ENCODE measurements around the gene GJD3. TPM values are rescaled to one million over a fixed set of nuclear protein-coding genes. Genes with fewer than 3 reads are reported as not detected.
A peak's percentile ranks its signal among the peaks of the same experiment; 100 is the strongest.

The GJD3 gene
- total and polyA plus RNA-seq, 12 donors, result 0.65 to 6.2 (median 1.6) TPM

DNA sequence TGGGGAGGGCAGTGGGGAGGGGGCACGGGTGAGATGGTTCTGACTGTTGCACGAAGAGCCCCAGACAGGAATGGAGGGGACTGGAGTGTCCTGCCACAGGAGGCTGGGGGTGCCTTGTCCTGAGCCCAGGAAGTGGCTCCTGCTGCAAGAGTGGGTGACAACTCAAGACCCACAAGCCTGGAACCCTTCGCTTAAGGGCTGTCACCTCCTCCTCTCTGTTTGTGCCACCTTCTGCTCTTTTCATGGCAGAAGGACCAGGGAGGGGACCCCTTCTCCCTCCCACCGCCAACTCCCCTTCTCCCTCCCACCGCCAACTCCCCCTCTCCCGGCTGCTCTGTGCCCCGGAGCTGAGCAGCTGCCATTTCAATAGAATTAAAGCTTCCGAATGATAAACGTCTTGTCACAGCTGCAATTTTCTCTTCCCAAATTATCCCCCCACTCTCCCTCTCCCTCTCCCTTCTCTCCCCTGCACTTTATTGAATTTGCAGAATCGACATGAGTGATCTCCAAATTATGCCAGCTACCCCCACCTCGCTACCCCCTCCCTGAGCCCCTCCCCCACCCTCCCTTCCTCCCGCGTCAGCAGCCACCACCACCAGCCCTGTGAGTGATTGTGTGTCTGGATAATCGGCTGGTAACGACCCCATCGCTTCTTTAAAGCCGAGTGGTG, 13.7 kb downstream of the GJD3 start:
- Histone ChIP-seq H3K36me3 (peaks cover 0 to 77% (median 41%) of the 10 kb centered on the region in 9 donors), H3K4me3 (no peak overlapping the region), H3K4me1 (peaks cover 44 to 92% (median 74%) of the 10 kb centered on the region in 9 donors), H3K27me3 (no peaks in the 10 kb centered on the region), H3K27ac (peak overlapping the region in 5 of 10 donors; percentile 16 to 99 (median 48)), H3K9me3 (no peaks in the 10 kb centered on the region)
- TF ChIP-seq, protein P1, sequence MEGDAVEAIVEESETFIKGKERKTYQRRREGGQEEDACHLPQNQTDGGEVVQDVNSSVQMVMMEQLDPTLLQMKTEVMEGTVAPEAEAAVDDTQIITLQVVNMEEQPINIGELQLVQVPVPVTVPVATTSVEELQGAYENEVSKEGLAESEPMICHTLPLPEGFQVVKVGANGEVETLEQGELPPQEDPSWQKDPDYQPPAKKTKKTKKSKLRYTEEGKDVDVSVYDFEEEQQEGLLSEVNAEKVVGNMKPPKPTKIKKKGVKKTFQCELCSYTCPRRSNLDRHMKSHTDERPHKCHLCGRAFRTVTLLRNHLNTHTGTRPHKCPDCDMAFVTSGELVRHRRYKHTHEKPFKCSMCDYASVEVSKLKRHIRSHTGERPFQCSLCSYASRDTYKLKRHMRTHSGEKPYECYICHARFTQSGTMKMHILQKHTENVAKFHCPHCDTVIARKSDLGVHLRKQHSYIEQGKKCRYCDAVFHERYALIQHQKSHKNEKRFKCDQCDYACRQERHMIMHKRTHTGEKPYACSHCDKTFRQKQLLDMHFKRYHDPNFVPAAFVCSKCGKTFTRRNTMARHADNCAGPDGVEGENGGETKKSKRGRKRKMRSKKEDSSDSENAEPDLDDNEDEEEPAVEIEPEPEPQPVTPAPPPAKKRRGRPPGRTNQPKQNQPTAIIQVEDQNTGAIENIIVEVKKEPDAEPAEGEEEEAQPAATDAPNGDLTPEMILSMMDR (IDR thresholded peaks at IDR 0.05), result no peak
- 63 to 64% methylated on average over 17 of the region's 17 CpGs for WGBS, 2 donors
- intact Hi-C loops (cut with DNase I), result loop anchor here in 6 of 10 donors (2.0 to 10.0 kb wide), 5 partner anchors 40 to 184 kb away; no protein-coding TSS in a partner anchor
- DNase-seq (no peak), ATAC-seq (no peak)

DNA sequence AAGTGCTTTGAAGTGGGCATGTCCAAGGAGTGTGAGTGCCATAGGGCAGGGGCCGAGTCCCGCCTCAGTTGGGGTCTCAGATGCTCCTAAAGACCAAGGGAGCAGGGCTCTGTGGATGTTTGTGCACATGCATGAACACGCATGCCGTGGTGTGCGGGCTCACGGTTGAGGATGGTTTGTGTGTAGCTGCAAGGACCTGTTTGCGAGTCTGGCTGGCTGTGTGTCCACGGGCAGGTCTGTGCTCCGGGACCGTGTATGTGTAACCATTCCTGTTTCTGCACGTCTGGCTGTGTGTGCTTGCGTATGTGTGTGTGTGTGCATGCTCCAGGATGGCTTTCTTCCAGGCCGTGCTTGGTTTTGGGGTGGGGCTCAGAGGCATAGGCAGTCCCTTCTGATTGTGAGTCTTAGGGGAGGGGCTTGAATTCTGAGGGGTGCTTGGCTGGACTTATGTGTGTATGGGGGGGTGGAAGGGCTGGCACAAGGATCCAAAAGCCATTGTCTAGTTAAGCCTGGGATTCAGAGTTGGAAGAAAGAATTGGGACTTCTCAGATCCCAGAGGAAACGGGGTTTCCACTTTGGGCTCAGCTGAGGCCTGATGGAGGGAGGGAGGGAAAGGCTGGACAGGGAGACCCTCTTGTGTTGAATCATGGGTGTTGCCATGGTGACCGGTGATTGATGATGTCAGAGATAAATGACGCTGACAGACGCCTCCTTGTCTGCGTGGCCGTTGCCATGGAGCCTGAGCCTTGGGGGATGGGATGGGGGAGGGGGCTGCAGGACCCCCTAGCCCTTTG, 14.4 kb downstream of the GJD3 start:
- peak in 1 of 2 donors; percentile 70 for DNase-seq
- Histone ChIP-seq H3K4me1 (peaks cover 42 to 92% (median 74%) of the 10 kb centered on the region in 9 donors), H3K4me3 (peak overlapping the region in 4 of 10 donors; percentile 3 to 25 (median 14)), H3K27ac (peak overlapping the region in 6 of 10 donors; percentile 65 to 99 (median 98)), H3K36me3 (peaks cover 0 to 70% (median 34%) of the 10 kb centered on the region in 9 donors), H3K27me3 (no peaks in the 10 kb centered on the region), H3K9me3 (no peaks in the 10 kb centered on the region)
- WGBS, 2 donors, result 40% methylated on average over 19 of the region's 19 CpGs
- TF ChIP-seq, protein P1 (IDR thresholded peaks at IDR 0.05), result no peak
- ATAC-seq, result peak in 1 of 8 donors; percentile 6
- intact Hi-C loops (cut with DNase I), result loop anchor here in 8 of 10 donors (2.0 to 10.0 kb wide), 8 partner anchors 38 to 235 kb away; partner anchors contain the start of gene RARA (in 2 of the 8)

DNA sequence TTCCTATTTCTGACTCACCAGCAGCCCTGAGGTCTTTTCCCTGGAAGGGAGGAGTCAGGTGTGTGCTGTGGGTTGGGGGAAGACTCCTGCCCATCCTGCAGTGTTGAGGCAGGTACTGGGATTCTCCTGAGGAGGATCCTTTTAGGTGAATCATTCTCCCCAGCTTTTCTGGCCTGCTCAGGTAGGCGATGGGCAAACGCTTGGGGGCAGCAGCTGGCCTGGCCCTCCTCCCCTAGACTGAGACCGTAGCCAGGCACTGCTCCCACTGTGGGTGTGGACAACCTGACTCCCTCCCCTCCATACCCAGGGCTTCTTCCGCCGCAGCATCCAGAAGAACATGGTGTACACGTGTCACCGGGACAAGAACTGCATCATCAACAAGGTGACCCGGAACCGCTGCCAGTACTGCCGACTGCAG, 15.1 kb downstream of the GJD3 start:
- Histone ChIP-seq H3K9me3 (no peaks in the 10 kb centered on the region), H3K27ac (peak overlapping the region in 9 of 10 donors; percentile 53 to 99 (median 98)), H3K4me3 (peak overlapping the region in 4 of 10 donors; percentile 3 to 25 (median 14)), H3K36me3 (peaks cover 0 to 64% (median 30%) of the 10 kb centered on the region in 9 donors), H3K4me1 (peaks cover 43 to 92% (median 74%) of the 10 kb centered on the region in 9 donors), H3K27me3 (no peaks in the 10 kb centered on the region)
- 29 to 32% methylated on average over 10 of the region's 10 CpGs for WGBS, 2 donors
- no peak for DNase-seq
- intact Hi-C loops (cut with DNase I), result loop anchor here in 6 of 10 donors (2.0 to 10.0 kb wide), 4 partner anchors 37 to 235 kb away; partner anchors contain the start of gene RARA (in 2 of the 6)
- peak in 3 of 8 donors; percentile 20 to 56 (median 53) for ATAC-seq
- TF ChIP-seq, protein P1 (IDR thresholded peaks at IDR 0.05), result no peak
